ENCODE results near the gene BAIAP2L2.
"Not testable (repeated sequence)": the region's sequence is repeated elsewhere in the genome, so short reads cannot be mapped to it uniquely, and the experiment has no call there.

DNA sequence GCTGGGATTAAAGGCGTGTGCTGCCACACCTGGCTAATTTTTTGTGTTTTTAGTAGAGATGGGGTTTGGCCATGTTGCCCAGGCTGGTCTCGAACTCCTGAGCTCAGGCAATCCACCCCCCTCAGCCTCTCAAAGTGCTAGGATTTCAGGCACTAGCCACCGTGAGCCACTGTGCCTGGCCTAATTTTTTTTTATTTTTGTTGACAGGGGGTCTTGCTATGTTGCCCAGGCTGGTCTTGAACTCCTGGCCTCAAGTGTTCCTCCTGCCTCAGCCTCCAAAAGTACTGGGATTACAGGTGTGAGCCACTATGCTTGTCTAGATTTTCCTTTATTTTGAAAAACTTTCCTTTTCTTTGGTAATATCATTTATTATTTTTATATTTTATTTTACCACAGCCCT lies 35.7 kb upstream of the BAIAP2L2 start:
- TF ChIP-seq POLR2AphosphoS5 (IDR thresholded peaks at IDR 0.05; ENCODE audit: low read length); RBBP5 (conservative IDR thresholded peaks at IDR 0.05); EZH2 (IDR thresholded peaks at IDR 0.05; ENCODE audit: borderline replicate concordance, control insufficient read depth, low read depth, low read length); ZNF384 (IDR thresholded peaks at IDR 0.05; ENCODE audit: borderline replicate concordance, low read depth, low read length); BACH1 (IDR thresholded peaks at IDR 0.05; ENCODE audit: borderline replicate concordance); MXI1 (IDR thresholded peaks at IDR 0.05; ENCODE audit: low read depth, low read length); SPI1 (IDR thresholded peaks at IDR 0.05; ENCODE audit: borderline replicate concordance, insufficient read depth, low read depth, low read length); ZNF207 (IDR thresholded peaks at IDR 0.05; ENCODE audit: borderline replicate concordance): not testable (repeated sequence)
- TF ChIP-seq, protein P1, sequence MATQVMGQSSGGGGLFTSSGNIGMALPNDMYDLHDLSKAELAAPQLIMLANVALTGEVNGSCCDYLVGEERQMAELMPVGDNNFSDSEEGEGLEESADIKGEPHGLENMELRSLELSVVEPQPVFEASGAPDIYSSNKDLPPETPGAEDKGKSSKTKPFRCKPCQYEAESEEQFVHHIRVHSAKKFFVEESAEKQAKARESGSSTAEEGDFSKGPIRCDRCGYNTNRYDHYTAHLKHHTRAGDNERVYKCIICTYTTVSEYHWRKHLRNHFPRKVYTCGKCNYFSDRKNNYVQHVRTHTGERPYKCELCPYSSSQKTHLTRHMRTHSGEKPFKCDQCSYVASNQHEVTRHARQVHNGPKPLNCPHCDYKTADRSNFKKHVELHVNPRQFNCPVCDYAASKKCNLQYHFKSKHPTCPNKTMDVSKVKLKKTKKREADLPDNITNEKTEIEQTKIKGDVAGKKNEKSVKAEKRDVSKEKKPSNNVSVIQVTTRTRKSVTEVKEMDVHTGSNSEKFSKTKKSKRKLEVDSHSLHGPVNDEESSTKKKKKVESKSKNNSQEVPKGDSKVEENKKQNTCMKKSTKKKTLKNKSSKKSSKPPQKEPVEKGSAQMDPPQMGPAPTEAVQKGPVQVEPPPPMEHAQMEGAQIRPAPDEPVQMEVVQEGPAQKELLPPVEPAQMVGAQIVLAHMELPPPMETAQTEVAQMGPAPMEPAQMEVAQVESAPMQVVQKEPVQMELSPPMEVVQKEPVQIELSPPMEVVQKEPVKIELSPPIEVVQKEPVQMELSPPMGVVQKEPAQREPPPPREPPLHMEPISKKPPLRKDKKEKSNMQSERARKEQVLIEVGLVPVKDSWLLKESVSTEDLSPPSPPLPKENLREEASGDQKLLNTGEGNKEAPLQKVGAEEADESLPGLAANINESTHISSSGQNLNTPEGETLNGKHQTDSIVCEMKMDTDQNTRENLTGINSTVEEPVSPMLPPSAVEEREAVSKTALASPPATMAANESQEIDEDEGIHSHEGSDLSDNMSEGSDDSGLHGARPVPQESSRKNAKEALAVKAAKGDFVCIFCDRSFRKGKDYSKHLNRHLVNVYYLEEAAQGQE (IDR thresholded peaks at IDR 0.05; ENCODE audit: low read depth, low read length) = not testable (repeated sequence)
- TF ChIP-seq, protein P2, sequence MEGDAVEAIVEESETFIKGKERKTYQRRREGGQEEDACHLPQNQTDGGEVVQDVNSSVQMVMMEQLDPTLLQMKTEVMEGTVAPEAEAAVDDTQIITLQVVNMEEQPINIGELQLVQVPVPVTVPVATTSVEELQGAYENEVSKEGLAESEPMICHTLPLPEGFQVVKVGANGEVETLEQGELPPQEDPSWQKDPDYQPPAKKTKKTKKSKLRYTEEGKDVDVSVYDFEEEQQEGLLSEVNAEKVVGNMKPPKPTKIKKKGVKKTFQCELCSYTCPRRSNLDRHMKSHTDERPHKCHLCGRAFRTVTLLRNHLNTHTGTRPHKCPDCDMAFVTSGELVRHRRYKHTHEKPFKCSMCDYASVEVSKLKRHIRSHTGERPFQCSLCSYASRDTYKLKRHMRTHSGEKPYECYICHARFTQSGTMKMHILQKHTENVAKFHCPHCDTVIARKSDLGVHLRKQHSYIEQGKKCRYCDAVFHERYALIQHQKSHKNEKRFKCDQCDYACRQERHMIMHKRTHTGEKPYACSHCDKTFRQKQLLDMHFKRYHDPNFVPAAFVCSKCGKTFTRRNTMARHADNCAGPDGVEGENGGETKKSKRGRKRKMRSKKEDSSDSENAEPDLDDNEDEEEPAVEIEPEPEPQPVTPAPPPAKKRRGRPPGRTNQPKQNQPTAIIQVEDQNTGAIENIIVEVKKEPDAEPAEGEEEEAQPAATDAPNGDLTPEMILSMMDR (IDR thresholded peaks at IDR 0.05 in 2 of 3, conservative IDR thresholded peaks at IDR 0.05 in 1 of 3; ENCODE audit: control insufficient read depth in 2 of 3, extremely low read depth in 1 of 3, insufficient read depth in 1 of 3, low read depth in 3 of 3, low read length in 3 of 3) = not testable (repeated sequence)

Data from GM12878 (cell line).